Measurements from ENCODE around the gene SLC22A8.
"Not testable (repeated sequence)": the region's sequence is repeated elsewhere in the genome, so short reads cannot be mapped to it uniquely, and the experiment has no call there.

Gene SLC22A8, protein sequence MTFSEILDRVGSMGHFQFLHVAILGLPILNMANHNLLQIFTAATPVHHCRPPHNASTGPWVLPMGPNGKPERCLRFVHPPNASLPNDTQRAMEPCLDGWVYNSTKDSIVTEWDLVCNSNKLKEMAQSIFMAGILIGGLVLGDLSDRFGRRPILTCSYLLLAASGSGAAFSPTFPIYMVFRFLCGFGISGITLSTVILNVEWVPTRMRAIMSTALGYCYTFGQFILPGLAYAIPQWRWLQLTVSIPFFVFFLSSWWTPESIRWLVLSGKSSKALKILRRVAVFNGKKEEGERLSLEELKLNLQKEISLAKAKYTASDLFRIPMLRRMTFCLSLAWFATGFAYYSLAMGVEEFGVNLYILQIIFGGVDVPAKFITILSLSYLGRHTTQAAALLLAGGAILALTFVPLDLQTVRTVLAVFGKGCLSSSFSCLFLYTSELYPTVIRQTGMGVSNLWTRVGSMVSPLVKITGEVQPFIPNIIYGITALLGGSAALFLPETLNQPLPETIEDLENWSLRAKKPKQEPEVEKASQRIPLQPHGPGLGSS

DNA sequence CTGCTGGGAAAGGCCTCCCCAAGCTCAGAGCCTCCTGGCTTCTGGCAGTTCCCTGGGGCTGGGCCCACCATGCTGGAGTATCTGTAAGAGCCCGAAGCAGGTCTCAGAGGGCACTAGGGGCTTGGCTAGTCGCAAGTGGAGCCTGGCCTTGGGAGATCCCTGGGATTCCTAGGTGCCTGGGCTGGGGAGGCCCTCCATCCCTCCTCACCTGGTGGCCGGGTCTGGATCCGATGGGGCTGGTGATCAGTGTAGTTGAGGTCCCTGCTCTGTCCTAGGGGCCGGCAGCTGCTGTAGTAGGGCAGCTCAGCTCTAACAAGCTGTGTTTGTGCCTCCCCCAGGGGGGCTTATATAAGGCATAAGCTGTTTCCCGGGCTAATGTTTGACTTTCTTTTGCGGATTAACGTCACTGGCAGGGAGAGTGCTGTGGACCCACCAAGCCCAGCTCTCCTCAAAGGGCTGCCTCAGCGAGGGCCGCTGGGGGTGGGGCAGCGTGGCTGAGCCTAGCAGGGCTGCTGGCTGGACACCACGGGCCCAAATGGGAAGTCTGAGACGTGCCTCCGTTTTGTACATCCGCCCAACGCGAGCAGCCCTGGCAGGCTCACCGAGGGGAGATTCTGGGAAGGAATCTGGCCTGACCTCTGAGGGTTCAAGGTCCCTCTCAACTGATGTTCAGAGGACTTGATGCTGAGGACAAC, at the start of gene SLC22A8:
TSS of gene SLC22A8 (minus strand) at position 321 of the 695 bp plus-strand sequence. CDS start 883 bp downstream, outside the sequence.
- no peak for DNase-seq

DNA sequence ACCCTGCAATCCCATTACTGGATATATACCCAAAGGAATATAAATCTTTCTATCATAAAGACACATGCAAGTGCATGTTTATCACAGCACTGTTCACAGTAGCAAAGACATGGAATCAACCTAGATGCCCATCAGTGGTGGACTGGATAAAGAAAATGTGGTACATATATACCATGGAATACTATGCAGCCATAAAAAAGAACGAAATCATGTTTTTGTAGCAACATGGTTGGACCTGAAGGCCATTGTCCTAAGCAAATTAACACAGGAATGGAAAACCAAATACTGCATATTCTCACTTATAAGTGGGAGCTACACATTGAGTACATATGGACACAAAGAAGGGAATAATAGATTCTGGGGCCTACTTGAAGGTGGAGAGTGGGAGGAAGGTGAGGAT, 30.6 kb upstream of the SLC22A8 start:
- not testable (repeated sequence) for DNase-seq

DNA sequence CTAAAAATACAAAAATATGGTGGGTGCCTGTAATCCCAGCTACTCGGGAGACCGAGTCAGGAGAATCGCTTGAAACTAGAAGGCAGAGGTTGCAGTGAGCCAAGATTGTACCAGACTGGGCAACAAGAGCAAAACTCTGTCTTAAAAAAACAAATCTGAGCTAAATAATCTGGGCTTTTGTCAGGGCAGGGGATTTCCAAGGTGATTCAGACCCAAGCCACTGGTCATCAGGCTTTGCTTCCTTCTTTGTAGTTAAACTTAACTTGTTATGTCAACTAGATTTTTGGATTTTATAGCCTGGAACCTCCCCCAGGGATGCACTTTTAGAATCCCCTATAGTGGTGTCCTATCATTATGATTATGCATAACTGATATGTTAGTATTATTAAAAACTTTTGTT, 27.0 kb upstream of the SLC22A8 start:
- no peak for DNase-seq

DNA sequence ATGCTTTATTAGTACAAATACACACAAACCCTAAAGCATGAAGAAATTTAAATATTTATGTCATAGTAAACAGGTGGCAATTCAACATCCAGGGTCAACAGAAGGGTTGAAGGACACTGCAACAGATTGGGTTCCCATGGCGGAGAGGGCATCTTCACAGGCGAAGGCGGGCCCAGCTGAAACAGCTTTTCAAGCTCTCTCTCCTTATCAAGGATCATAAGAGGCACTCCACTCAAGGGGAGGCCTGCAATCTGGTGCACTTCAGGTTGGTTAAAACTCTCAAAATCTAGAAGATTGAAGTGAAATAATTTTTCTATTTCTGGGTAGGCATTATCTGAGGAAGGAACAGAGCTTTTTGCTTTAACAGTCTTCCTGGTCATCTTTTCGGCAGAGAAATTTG, 16.8 kb upstream of the SLC22A8 start:
- no peak for DNase-seq

DNA sequence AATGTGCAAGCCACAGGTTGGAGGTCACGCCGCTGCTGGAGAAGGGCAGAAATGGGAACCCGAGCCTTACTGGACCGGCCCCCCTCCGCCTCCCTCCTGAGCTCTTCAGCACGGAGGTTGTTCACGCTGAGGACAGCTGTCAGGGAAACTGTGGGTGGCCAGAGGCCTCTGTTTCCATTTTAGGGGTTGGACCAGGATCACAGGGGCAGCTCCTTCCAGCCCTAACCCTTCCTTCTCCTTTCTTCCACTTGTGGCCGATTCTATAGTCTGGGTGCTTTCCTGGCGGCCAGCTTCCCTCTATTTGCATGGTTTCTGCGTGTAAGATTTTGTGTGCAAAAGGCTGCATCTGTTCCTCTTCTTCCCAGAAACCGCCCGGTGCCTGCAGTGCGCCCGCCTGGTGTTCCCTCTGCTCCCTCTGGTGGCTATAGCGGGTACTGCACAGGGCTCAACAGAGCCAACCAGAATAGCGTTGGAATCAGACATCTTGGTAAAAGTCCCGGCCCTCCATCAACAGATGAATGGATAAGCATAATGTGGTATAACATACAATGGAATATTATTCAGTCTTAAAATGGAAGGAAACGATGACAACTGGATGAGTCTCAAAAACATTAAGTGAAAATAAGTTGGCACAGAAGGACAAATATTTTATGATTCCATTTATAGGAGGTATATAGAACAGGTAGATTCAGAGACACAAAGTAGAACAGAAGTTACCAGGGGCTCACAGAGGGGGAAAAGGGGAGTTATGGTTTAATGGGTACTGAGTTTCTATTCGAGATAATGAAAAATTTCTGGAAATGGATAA, 8.4 kb upstream of the SLC22A8 start:
- DNase-seq, result peak; percentile 61 to 63

DNA sequence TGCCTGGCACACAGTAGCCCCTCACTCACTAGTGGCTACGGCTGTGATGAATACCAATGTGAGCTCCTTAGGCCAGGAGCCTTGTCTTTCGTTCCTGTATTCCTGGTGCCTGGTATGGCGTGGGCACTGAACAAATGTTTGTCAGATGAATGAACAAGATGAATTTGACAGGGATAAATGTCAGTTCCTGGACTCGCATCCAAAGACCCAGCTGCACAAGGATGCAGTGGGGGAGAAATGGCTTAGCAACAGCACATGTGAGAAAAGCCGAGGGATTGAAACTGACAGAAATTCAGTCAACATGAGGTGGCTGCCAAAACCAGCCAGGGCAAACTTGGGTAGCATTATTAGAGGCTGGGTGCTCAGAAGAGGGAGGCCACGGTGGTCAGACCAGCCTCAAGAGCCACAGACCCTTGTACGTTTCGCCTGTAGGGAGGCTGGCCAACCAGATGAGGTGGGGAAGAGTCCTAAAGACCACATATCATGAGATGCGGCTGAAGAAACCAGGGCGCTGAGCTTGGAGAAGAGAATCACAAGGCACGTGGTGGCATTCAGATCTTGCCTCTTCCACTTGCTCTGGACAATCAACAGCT, 7.7 kb upstream of the SLC22A8 start:
- no peak for DNase-seq

DNA sequence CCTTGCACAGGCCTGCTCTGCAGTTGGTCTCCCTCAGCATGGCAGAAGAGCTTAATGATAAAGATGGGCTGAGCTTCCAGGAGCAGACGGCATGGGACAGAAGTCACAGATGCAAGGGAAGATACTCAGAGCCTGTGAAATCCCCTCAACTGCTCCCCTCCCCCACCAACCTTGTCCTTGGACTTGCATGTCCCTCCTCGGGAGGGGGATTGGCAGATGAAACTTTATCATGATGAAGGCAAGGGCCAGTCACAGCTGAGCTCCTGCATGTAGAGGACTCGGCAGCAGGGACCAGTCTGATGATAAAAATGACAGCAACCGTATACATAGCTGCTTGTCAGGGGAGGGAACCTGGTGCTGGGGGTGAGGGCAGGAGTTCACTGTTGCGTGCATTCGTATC, 6.8 kb upstream of the SLC22A8 start:
- no peak for DNase-seq

DNA sequence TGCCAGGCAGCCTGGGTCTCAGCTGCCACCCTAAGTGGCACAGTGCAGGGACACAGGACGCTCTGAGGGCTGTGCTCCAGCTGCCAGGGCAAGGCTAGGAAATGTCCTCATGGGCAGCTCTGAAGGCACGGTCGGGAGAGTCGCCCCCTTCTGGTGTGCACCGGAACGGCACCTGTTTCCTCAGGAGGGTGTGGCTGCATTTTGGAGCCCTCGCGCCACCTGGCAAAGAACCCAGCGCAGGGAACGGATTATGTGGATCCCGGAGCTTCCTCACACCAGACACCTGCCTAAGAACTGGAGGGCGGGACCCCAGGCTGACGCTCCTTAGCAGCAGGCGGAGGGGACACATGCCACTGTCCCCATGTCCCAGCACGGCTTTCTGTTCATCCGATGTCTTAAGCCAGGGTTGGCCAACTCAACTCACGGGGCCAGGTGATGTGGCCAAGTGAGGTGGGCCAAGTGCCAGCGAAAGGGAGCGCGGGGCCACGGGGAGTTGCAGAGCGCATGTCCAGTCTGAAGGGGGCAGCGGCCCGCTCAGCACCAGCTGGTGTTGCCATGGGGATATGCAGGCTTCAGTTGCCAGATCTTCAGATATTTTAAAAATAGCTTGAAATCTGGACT, 5.1 kb upstream of the SLC22A8 start:
- no peak for DNase-seq

DNA sequence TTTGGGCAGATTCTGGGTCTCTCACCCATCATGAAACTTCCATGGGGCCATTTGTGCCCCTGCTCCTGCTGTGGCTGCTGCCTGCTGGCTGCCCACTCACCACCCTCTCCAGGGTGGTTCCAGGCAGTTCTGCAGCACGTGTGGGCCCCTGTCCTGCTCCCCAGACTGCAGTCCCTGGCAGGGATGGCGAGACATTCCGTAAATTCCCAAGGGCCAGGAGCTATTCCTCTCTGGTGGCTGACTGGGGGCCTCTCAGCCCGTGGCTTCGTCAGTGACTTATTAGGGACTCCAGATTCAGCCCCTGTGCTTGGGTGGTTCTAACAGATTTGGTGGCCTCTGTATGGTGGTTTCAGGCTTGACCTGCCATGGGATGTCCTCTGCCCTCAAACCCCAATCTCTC, 3.9 kb upstream of the SLC22A8 start:
- DNase-seq, result no peak

DNA sequence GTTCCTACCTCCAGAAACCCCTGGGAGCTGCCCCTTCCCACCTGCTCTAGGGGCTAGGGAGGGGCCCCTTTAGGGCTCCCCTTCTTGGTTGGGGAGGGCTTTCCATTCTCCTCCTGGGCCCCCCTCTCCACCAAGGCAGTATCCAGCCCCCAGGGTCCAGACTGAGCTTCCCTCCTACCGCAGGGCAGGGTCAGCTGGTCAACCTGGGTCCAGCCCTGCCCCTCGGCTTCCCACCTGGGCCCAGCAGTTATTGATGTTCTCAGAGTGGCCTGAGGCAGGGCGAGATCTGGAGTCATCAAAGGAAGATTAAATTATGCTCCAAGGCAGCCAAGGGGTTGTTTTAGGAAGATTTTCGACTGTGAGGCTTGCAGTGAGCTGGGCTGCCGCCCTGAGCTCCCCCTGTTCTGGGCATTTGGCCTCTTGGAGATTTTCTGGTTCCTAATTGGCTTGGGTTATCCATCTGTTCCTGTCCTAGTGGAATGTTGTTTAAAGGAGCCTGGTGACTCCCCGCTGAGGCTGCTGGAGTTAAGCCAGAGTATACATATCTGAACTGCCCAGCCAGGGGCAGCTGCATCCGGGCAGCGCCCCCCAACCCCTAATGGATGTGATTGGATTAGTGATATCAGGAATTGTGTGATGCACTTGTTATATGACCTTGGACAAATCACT, 1.8 kb upstream of the SLC22A8 start:
- DNase-seq, result no peak

DNA sequence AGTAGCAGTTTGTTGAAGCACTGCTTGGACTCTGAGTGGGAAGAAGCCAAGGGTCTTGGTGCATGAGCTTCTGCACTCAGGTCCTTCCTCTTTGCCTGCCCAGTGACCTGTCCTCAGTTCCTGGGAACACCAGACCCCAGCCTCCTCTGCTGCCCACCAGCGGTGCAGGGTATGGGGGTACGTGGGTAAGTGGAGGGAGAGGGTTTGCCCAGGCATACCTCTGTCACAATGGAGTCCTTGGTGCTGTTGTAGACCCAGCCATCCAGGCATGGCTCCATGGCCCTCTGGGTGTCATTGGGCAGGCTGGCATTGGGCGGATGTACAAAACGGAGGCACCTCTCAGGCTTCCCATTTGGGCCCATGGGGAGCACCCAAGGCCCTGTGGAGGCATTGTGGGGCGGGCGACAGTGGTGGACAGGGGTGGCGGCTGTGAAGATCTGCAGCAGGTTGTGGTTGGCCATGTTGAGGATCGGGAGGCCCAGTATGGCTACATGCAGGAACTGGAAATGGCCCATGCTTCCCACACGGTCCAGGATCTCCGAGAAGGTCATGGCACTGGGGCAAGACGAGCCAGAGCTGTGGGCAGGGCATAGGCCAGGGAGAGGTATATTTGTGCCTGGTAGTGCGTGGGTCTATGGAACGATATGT, 1.1 kb downstream of the SLC22A8 start:
- DNase-seq, result no peak

DNA sequence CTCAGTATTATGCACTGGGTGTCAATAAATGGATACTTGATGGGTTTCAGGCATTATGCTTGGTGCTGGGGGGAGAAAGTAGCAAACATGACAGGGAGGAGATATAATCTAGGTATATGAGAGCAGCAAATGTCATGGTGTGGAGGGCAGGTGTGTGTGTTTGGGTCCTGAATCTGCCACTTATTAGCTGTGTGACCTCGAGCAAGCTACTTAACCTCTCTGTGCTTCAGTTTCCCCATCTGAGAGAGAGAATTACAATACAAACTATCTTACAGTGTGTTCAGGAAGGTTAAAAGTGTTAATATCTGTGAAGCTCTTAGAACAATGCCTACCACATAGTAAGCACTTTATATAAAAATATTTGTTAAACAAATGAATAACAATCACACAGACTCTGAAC, 2.8 kb downstream of the SLC22A8 start:
- no peak for DNase-seq

DNA sequence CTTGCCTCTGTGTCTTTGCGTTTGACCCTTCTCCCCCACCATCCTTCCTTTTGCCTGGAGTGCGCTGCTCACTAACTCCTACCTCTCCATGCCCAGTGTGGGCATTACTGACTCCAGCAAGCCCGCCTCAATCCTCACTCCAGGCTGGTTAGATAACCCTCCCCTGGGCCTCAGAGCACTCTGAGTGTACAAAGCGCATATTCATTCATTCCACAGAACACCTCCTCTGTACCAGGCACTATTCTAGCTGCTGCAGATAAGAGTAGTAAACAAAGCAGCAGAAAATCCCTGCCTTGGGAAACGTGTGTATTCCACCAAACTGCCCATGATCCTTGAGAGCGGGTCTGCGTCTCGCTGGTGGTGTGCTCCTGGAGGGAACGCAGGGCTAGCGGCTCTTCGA, 3.2 kb downstream of the SLC22A8 start:
- DNase-seq, result no peak

DNA sequence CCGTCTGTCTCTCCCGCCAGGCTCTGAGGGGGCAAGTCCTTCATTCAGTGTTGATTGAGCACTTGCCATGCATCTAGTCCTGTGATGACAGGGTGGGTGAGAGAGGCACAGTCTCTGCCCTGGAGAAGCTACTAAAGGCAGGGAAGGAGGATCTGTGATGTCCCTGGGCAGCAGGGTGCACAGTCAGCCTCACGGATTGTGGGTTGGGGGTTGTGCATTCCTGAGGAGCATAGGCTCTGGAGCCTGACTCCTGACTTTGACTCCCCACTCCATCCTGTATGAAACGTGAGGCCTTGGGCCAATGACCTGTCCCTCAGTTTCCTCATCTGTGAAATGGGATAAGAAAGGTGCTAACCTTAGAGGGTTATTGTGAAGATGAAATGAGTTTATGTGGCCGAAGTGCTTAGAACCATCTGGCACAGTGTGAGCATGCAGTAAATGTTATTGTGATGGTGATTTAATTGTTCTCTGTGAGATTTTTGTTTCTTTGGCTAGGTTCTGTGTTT, 4.7 kb downstream of the SLC22A8 start:
- DNase-seq, result no peak

DNA sequence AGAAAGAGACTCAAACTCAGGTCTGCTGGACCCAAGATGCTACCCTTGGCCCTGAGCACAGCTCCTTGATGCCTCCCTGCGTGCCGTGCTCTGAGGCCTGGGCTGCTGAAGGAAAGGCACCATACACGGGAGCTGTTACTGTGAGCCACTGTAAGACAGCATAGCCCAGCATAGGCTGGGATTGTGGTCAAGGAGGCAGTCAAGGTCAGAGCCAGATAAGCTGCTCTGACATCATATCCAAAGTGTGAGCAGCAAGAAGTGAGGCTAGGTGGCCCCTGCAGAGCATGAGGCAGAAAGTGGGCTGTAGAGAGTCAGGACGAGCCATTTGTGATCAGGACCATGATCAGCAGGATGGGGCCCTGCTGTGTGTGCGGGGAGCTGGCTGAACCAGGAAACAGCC, 7.7 kb downstream of the SLC22A8 start:
- no peak for DNase-seq

DNA sequence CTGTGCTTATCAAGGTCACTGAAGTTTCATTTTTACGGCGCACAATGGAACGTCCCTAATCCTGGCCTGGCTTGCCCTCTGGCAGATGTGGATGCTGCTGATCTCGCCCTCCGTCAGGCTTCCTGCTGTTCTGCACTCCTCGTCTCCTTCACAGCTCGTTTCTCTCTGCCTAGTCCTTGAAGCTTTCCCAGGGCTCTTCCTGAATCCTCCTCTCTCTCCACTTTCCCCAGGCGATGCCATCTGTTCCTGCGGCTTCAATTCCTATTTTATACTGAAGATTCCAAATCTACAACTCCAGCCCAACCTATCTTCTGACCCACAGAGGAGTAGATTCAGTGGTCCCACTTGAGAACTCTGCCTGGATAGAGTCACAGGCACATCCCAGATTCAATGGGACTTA, 14.2 kb downstream of the SLC22A8 start:
- no peak for DNase-seq

DNA sequence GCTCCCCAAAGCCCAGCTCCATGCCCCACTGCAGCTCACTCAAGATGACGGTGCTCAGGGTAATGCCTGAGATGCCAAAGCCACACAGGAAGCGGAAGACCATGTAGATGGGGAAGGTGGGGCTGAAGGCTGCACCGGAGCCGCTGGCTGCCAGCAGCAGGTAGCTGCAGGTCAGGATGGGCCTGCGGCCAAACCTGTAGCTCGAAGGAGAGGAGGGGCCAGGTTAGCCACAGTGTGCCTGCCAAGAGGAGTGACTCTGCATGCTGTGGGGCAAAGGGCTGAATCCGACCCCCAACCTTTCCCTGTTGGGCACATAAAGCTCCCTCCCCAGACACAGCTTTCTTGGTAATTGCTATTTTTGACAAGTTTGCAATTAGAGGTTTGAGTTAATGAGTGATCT, 16.0 kb downstream of the SLC22A8 start:
- DNase-seq, result no peak

DNA sequence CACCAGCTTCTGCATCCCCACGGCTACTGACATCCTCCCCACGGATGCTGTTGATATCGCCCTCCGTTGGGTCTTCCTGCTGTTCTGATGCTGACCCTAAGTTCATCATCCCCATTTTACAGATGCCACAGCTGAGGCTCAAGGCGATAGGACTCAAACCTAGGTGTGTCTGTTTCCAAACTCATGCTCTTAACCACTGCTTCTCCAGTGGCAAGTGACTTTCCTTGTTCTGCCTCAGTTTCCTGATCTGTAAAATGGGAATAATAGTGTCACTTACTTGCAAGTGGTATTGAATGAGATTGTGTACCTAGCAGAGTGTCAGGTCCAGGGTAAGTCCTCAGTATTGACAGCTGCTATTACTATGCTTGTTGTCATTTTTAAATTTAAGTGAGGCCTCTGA, 16.5 kb downstream of the SLC22A8 start:
- DNase-seq, result no peak

DNA sequence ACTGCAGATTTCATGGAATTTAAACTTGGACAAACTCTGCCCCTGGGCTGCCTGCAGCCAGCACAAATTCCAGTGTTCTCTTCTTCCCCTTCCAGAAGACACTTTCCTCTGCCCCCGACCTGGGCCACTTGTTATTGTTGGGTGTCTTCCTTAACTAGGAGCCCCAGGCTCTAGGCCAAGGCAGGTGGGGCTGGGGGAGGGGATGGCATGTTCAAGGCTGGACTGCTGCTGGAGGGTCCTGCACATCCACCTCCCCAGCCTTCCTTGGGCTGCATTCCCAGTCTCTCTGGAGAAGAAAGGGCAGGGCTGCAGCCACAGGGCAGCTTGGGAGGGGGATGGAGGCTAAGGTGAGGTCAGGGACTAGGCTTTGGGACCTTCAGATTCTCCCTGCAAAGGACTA, 19.4 kb downstream of the SLC22A8 start:
- no peak for DNase-seq

DNA sequence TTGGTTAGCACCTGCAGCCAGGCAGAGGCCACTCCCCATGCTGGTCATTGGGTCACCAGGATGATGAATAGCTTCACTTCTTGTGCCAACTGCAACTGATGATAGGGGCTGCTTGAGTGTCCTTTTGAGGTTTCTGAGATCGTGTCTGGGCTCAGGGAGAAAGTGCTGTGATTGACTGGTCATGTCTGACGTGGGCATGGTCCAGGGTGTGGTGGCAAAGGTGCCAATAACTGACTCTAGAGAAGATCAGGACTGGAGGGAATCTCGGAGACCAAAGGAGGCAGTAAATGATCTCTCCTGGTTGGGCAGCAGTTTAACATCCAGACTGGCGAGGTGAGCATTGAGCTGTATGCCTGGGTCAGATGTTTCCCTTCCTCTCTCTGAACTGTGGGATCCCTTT, 20.9 kb downstream of the SLC22A8 start:
- DNase-seq, result no peak

DNA sequence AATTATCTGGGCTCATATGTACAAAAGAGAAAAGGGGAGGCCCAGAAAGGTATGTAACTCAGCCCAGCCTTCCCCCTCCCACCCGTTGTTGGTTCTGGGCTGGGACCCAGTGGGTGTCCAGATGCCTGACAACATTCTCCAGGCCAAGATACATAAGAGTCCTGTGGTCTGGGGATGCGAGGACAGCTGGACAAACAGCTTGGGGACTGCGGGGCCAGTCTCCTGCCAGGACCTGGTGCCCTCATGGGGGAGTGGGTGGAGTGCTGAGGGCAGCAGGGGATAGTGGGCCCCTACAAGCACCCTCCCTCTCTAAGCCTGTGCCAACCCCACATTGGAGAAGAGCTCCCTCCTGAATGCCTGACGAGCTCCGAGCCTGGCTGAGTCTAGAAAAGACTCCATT, 27.4 kb downstream of the SLC22A8 start:
- DNase-seq, result no peak
